K562 (cell line): ENCODE measurements around the gene RNF31. TPM values are rescaled to one million over a fixed set of nuclear protein-coding genes. Genes with fewer than 3 reads are reported as not detected.

Experiments
- ATF7 ChIP-seq: fragments of 450-650 bp; IDR thresholded peaks from 2 replicates; pipeline ENCODE4 v1.7.1; 2014; ENCODE audit warnings: mild to moderate bottlenecking, moderate library complexity
- CEBPG ChIP-seq, 3 experiments: fragments of 200-800 bp in 1 of 3; sonication (Bioruptor generic) in 1 of 3; sonication (generic) in 1 of 3; formaldehyde crosslinking in 1 of 3; IDR thresholded peaks in 2 of 3; conservative IDR thresholded peaks in 1 of 3; 2 replicates each; pipeline versions ENCODE4 v1.6.1 to v1.8.0; 2016 to 2022; ENCODE audit warnings: missing compliant biosample characterization in 2 of 3, missing genetic modification characterization in 2 of 3, mild to moderate bottlenecking in 1 of 3, missing genetic modification reagents in 1 of 3
- CREM ChIP-seq: IDR thresholded peaks from 2 replicates; pipeline ENCODE4 v1.6.1; 2014; ENCODE audit warnings: antibody characterized with exemption, low read depth
- EGR1 ChIP-seq: fragments of 450-650 bp; conservative IDR thresholded peaks from 2 replicates; pipeline ENCODE4 v1.6.1; 2017; ENCODE audit warnings: mild to moderate bottlenecking
- FOXA1 ChIP-seq: fragments of 450-650 bp; IDR thresholded peaks from 2 replicates; pipeline ENCODE4 v1.6.1; 2016; ENCODE audit warnings: mild to moderate bottlenecking, borderline replicate concordance
- HDAC3 ChIP-seq: fragments of 450-650 bp; IDR thresholded peaks from 2 replicates; pipeline ENCODE4 v1.6.1; 2018; ENCODE audit warnings: borderline replicate concordance, mild to moderate bottlenecking, moderate library complexity; ENCODE audit not compliant: partially characterized antibody
- HDGF ChIP-seq: fragments of 450-650 bp; IDR thresholded peaks from 2 replicates; pipeline ENCODE4 v1.6.1; 2016
- MEIS2 ChIP-seq: fragments of 450-650 bp; IDR thresholded peaks from 2 replicates; pipeline ENCODE4 v1.6.1; 2014; ENCODE audit warnings: mild to moderate bottlenecking; ENCODE audit not compliant: partially characterized antibody
- NFE2L1 ChIP-seq: fragments of 450-650 bp; IDR thresholded peaks from 2 replicates; pipeline ENCODE4 v1.6.1; 2016; ENCODE audit warnings: missing genetic modification characterization, low read depth, mild to moderate bottlenecking, missing compliant biosample characterization, moderate library complexity, borderline replicate concordance
- NFYB ChIP-seq: IDR thresholded peaks from 2 replicates; pipeline ENCODE4 v1.6.1; 2011; ENCODE audit warnings: mild to moderate bottlenecking, moderate library complexity; ENCODE audit not compliant: insufficient read length; ENCODE audit errors: extremely low read depth
- NR4A1 ChIP-seq, 2 experiments: fragments of 250-450 bp in 1 of 2; fragments of 450-650 bp in 1 of 2; sonication (Bioruptor Pico) in 1 of 2; IDR thresholded peaks; 2 replicates each; pipeline versions ENCODE4 v1.4.0 to v1.6.1; 2016 to 2020; ENCODE audit warnings: mild to moderate bottlenecking in 2 of 2, missing compliant biosample characterization in 1 of 2, missing genetic modification characterization in 1 of 2, moderate library complexity in 1 of 2
- PHF20 ChIP-seq: fragments of 450-650 bp; IDR thresholded peaks from 2 replicates; pipeline ENCODE4 v1.6.1; 2018; ENCODE audit not compliant: partially characterized antibody
- SOX6 ChIP-seq: fragments of 450-650 bp; IDR thresholded peaks from 2 replicates; pipeline ENCODE4 v1.6.1; 2014; ENCODE audit warnings: mild to moderate bottlenecking
- SREBF2 ChIP-seq: sonication (generic); formaldehyde crosslinking; IDR thresholded peaks from 2 replicates; pipeline ENCODE4 v1.4.0; 2020; ENCODE audit warnings: mild to moderate bottlenecking, missing genetic modification reagents
- STAG1 ChIP-seq: sonication (generic); formaldehyde crosslinking; IDR thresholded peaks from 2 replicates; pipeline ENCODE4 v1.5.0; 2020; ENCODE audit warnings: missing genetic modification reagents, borderline replicate concordance
- TCF15 ChIP-seq: fragments of 250-450 bp; sonication (Bioruptor Pico); IDR thresholded peaks from 2 replicates; pipeline ENCODE4 v1.8.0; 2022; ENCODE audit warnings: moderate library complexity, mild to moderate bottlenecking, inconsistent platforms
- TEAD4 ChIP-seq, 2 experiments: sonication (generic) in 1 of 2; formaldehyde crosslinking in 1 of 2; IDR thresholded peaks; 2 replicates each; pipeline versions ENCODE4 v1.6.1 to v1.8.0; 2012 to 2022; ENCODE audit warnings: borderline replicate concordance in 1 of 2, inconsistent platforms in 1 of 2, low read length in 1 of 2, mild to moderate bottlenecking in 1 of 2, missing genetic modification reagents in 1 of 2
- ZBTB17 ChIP-seq: fragments of 450-650 bp; formaldehyde crosslinking; IDR thresholded peaks from 2 replicates; pipeline ENCODE4 v1.4.0; 2020; ENCODE audit warnings: mild to moderate bottlenecking
- ZC3H8 ChIP-seq: fragments of 450-650 bp; IDR thresholded peaks from 2 replicates; pipeline ENCODE4 v1.6.1; 2017
- ZNF12 ChIP-seq: sonication (generic); formaldehyde crosslinking; IDR thresholded peaks from 2 replicates; pipeline ENCODE4 v1.4.0; 2020; ENCODE audit warnings: mild to moderate bottlenecking, missing genetic modification reagents
- ZNF41 ChIP-seq: fragments of 250-450 bp; sonication (Bioruptor Pico); conservative IDR thresholded peaks from 2 replicates; pipeline ENCODE4 v1.4.0; 2020; ENCODE audit warnings: mild to moderate bottlenecking
- polyA plus RNA-seq, 8 experiments: library from polyadenylated mRNA; depleted of rRNA in 4 of 8; stranded (reverse) in 5 of 8; unstranded in 3 of 8; fragments of >200 nt; fragmentation: Nextera tagmentation in 2 of 8; fragmentation: Illumina TruSeq in 1 of 8; extraction: Ambion mirVana in 2 of 8; extraction: Trizol in 1 of 8; gene quantifications; 2 replicates each; pipeline versions ENCODE4 v1.2.1 to v1.2.3, GENCODE V29; 2011 to 2014; ENCODE audit warnings: inconsistent platforms in 1 of 8, missing spikeins in 1 of 8
- total RNA-seq, 7 experiments: library from RNA; depleted of rRNA in 6 of 7; stranded (reverse); fragments of >200 nt in 6 of 7; fragmentation: Illumina TruSeq in 2 of 7; extraction: Trizol in 2 of 7; gene quantifications; 2 replicates each; pipeline versions ENCODE4 v1.2.1 to v1.2.3, GENCODE V29; 2011 to 2021; ENCODE audit warnings: low replicate concordance in 1 of 7
- TF ChIP-seq, protein P1 (sequence below): fragments of 150-350 bp; IDR thresholded peaks from 2 replicates; pipeline ENCODE4 v1.6.1; 2014; ENCODE audit warnings: low read depth, mild to moderate bottlenecking, low read length, borderline replicate concordance
- TF ChIP-seq, protein P2 (sequence below): sonication (generic); formaldehyde crosslinking; IDR thresholded peaks from 2 replicates; pipeline ENCODE4 v1.4.0; 2020; ENCODE audit warnings: mild to moderate bottlenecking, missing genetic modification reagents

RNF31 gene
- total and polyA plus RNA-seq, 9 of the 15 experiments (the other 6 are each of a cell fraction or from before 2014, with no cell fraction given): 3.1 to 47.6 (median 19.1) TPM

- no peak for TF ChIP-seq MEIS2
- peak; percentile 61; the same call in 1 of the 2 replicates for TF ChIP-seq CREM
- no peak for TF ChIP-seq PHF20
- no peak for TF ChIP-seq CEBPG (CRISPR knock-in tag; IDR thresholded peaks at IDR 0.05)
- no peak for TF ChIP-seq CEBPG (tag; conservative IDR thresholded peaks at IDR 0.05 in 1 of 2, IDR thresholded peaks at IDR 0.05 in 1 of 2)
- peak; percentile 97 for TF ChIP-seq ZBTB17 (CRISPR knock-in tag)
- TF ChIP-seq, protein P1, sequence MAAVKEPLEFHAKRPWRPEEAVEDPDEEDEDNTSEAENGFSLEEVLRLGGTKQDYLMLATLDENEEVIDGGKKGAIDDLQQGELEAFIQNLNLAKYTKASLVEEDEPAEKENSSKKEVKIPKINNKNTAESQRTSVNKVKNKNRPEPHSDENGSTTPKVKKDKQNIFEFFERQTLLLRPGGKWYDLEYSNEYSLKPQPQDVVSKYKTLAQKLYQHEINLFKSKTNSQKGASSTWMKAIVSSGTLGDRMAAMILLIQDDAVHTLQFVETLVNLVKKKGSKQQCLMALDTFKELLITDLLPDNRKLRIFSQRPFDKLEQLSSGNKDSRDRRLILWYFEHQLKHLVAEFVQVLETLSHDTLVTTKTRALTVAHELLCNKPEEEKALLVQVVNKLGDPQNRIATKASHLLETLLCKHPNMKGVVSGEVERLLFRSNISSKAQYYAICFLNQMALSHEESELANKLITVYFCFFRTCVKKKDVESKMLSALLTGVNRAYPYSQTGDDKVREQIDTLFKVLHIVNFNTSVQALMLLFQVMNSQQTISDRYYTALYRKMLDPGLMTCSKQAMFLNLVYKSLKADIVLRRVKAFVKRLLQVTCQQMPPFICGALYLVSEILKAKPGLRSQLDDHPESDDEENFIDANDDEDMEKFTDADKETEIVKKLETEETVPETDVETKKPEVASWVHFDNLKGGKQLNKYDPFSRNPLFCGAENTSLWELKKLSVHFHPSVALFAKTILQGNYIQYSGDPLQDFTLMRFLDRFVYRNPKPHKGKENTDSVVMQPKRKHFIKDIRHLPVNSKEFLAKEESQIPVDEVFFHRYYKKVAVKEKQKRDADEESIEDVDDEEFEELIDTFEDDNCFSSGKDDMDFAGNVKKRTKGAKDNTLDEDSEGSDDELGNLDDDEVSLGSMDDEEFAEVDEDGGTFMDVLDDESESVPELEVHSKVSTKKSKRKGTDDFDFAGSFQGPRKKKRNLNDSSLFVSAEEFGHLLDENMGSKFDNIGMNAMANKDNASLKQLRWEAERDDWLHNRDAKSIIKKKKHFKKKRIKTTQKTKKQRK: peak; percentile 54; the same call in 1 of the 2 replicates
- TF ChIP-seq, protein P2, sequence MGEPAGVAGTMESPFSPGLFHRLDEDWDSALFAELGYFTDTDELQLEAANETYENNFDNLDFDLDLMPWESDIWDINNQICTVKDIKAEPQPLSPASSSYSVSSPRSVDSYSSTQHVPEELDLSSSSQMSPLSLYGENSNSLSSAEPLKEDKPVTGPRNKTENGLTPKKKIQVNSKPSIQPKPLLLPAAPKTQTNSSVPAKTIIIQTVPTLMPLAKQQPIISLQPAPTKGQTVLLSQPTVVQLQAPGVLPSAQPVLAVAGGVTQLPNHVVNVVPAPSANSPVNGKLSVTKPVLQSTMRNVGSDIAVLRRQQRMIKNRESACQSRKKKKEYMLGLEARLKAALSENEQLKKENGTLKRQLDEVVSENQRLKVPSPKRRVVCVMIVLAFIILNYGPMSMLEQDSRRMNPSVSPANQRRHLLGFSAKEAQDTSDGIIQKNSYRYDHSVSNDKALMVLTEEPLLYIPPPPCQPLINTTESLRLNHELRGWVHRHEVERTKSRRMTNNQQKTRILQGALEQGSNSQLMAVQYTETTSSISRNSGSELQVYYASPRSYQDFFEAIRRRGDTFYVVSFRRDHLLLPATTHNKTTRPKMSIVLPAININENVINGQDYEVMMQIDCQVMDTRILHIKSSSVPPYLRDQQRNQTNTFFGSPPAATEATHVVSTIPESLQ: no peak
- no peak for TF ChIP-seq TCF15 (CRISPR knock-in tag)
- no peak for TF ChIP-seq HDGF
- TF ChIP-seq HDAC3: no peak
- no peak for TF ChIP-seq FOXA1
- no peak for TF ChIP-seq TEAD4 (IDR thresholded peaks at IDR 0.05; ENCODE audit: low read length)
- TF ChIP-seq TEAD4 (CRISPR knock-in tag; IDR thresholded peaks at IDR 0.05; ENCODE audit: borderline replicate concordance): no peak
- no peak for TF ChIP-seq SOX6
- no peak for TF ChIP-seq ZNF12 (CRISPR knock-in tag)
- TF ChIP-seq NR4A1 (CRISPR knock-in tag; IDR thresholded peaks at IDR 0.05): no peak
- no peak for TF ChIP-seq NR4A1 (tag; IDR thresholded peaks at IDR 0.05)
- peak; percentile 88 for TF ChIP-seq EGR1
- TF ChIP-seq ZNF41 (CRISPR knock-in tag): no peak
- TF ChIP-seq ZC3H8: no peak
- no peak for TF ChIP-seq STAG1 (CRISPR knock-in tag)
- TF ChIP-seq SREBF2 (CRISPR knock-in tag): no peak
- TF ChIP-seq NFE2L1 (tag): no peak
- TF ChIP-seq ATF7: peak; percentile 57
- peak; percentile 81 for TF ChIP-seq NFYB
Measured at GRCh38 chr14:24141097-24141880, 6.0 kb upstream of the RNF31 start, which contains the start of gene EMC9 (continued).
